Brain microvascular endothelial cell (primary cell): ENCODE measurements around the gene MED22.

Experiments used
- DNase-seq: peaks from one replicate; pipeline ENCODE4 v3.0.0-alpha.2; 2020
- H3K27ac ChIP-seq: fragments of 250-450 bp; sonication (Bioruptor Pico); 2 replicates; pipeline ENCODE4 v1.5.1; 2020; ENCODE audit warnings: mild to moderate bottlenecking, moderate library complexity
- H3K27me3 ChIP-seq: fragments of 250-450 bp; sonication (Bioruptor Pico); replicated peaks from 2 replicates; pipeline ENCODE4 v1.5.1; 2020; ENCODE audit warnings: mild to moderate bottlenecking
- H3K36me3 ChIP-seq: fragments of 250-450 bp; sonication (Bioruptor Pico); replicated peaks from 2 replicates; pipeline ENCODE4 v1.5.1; 2020; ENCODE audit warnings: mild to moderate bottlenecking
- H3K4me3 ChIP-seq: 2 replicates; pipeline ENCODE4 v1.5.1; 2011; ENCODE audit warnings: low read depth, mild to moderate bottlenecking, control low read depth, low read length, moderate library complexity
- in situ Hi-C: cut with HindIII; loops from 2 replicates; pipeline ENCODE4 v1.10.0; 2017; ENCODE audit warnings: low sequenced_read_pairs, low pct_ligation_motif_present
- TF ChIP-seq, protein P1 (sequence below): IDR thresholded peaks from 2 replicates; pipeline ENCODE4 v1.5.1; 2011; ENCODE audit warnings: low read depth, mild to moderate bottlenecking, moderate library complexity, low read length, control low read depth, inconsistent platforms; ENCODE audit errors: missing control alignments

MED22 gene

DNA sequence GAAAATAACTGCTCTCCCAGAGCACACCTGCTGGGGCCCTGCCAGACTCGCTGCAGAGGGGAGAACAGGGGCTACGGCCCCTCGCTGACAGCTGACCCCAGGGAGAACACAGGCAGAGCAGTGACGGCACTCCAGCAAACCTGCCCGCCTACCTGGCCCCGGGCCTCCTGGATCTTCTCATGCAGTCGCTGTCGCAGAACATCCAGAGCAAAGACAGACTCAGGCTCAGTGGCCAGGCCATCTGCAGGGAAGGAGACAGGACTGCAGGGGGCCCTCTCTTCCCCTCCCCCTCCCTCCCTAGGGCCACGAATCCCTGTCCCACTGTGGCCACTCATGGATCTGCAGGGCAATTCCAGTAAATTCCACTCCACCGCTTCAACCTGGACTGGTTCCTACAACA is 14.4 kb downstream of the MED22 start:
- peaks cover 43% of the 10 kb centered on the region for H3K36me3 ChIP-seq
- no peak for DNase-seq
- H3K27ac ChIP-seq = no peak overlapping the region
- H3K4me3 ChIP-seq = no peak overlapping the region
- in situ Hi-C loops = no loop called here
- TF ChIP-seq, protein P1, sequence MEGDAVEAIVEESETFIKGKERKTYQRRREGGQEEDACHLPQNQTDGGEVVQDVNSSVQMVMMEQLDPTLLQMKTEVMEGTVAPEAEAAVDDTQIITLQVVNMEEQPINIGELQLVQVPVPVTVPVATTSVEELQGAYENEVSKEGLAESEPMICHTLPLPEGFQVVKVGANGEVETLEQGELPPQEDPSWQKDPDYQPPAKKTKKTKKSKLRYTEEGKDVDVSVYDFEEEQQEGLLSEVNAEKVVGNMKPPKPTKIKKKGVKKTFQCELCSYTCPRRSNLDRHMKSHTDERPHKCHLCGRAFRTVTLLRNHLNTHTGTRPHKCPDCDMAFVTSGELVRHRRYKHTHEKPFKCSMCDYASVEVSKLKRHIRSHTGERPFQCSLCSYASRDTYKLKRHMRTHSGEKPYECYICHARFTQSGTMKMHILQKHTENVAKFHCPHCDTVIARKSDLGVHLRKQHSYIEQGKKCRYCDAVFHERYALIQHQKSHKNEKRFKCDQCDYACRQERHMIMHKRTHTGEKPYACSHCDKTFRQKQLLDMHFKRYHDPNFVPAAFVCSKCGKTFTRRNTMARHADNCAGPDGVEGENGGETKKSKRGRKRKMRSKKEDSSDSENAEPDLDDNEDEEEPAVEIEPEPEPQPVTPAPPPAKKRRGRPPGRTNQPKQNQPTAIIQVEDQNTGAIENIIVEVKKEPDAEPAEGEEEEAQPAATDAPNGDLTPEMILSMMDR = peak; percentile 18
- no peaks in the 10 kb centered on the region for H3K27me3 ChIP-seq

DNA sequence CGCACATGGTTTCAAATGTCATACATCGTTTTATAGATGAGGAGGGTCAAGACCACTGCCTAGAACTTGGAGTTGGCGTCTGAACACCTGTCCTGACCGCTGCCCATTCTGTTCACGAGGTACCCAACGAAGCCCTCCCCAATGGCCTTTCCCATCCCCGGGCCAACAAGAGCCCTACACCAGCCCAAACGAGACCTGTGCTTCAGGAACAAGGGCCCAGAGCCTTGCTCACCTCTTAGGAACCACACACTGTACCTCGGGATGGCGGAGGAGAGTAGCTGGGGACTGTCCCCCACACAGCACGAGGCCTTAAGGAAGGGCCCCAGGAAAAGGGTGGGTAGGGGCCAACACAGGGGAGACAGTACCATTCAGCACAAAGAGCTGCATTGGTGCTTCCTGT is 14.9 kb downstream of the MED22 start:
- in situ Hi-C loops = no loop called here
- Histone ChIP-seq H3K36me3 (peaks cover 43% of the 10 kb centered on the region), H3K27me3 (no peaks in the 10 kb centered on the region), H3K4me3 (no peak overlapping the region), H3K27ac (no peak overlapping the region)
- DNase-seq = no peak
- TF ChIP-seq, protein P1 = no peak

DNA sequence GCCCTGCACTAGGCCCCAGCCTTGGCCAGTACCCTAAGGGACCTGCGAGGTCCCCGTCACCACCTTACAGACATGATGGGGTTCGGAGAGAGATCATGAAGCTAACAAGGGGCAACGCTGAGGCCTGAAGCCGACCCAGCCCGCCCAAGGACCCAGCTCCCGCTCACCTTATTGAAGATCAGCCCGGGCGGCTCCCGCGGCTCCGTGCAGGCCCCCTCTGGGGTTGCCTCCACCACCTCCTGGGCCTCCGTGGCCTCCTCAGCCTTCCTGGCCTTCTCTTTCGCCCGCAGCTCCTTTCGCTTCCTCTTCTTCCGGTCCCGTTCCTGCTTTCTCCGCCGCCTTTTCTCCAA is 15.6 kb downstream of the MED22 start:
- Histone ChIP-seq H3K27me3 (no peaks in the 10 kb centered on the region), H3K36me3 (peaks cover 43% of the 10 kb centered on the region), H3K4me3 (no peak overlapping the region), H3K27ac (no peak overlapping the region)
- in situ Hi-C loops = no loop called here
- TF ChIP-seq, protein P1 = no peak
- DNase-seq = no peak

DNA sequence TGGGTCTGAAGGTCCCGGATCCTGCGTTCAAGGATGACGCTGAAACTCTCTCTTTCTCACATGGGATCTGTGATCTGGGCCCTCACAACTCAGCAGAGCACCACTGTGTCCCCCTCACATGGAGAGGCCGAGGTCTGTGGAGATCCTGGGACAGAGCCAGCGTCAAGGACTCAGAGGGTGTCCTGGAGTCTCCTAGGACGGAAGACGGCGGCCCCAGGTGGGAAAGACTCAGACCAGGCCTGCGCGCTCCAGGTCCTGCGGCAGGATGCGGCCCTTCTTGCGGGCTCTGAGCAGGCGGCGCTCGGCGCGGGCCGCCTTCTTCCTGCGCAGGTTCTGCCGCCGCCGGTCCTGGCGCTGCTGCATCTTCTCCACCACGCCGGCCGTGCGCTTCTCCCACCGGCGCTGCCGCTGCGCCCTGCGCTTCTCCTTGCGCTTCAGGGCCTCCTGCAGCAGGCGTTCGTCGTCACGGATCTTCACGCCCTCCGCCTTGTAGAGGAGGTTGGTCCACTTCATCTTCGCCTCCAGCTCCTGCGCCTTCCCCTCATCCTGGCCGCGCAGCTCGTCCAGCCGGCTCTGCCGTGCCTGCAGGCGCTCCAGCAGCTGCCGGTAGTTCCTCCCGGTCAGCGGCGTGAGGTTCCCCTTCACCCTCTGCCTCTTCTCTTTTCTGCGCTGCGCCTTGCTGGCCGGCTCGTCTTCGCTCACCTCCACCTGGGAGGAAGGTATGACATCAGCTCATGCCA is 16.1 kb downstream of the MED22 start:
- TF ChIP-seq, protein P1 = no peak
- in situ Hi-C loops = no loop called here
- Histone ChIP-seq H3K27ac (no peak overlapping the region), H3K27me3 (no peaks in the 10 kb centered on the region), H3K4me3 (no peak overlapping the region), H3K36me3 (peaks cover 43% of the 10 kb centered on the region)
- DNase-seq = no peak

DNA sequence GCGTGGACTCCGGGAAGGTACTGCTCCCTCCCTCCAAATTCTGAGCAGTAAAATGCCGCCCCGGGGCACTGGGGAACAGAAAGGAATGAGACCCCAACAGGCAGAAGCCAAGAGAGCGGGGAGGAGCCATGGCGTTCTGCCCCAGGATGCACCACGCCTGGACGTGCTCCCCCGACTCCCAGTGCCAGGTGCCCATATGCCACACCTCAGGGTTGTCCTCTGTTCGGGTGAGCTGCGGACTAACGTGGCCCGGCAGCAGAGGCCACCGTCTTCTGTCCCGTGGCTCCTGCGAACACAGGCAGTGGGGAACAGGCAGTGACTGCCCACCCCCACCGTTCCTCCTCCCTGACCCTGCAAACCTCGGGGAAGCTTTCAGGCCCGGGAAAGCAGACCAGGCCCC is 16.7 kb downstream of the MED22 start:
- TF ChIP-seq, protein P1 = no peak
- no peak for DNase-seq
- in situ Hi-C loops = no loop called here
- Histone ChIP-seq H3K36me3 (peaks cover 43% of the 10 kb centered on the region), H3K27me3 (no peaks in the 10 kb centered on the region), H3K4me3 (no peak overlapping the region), H3K27ac (no peak overlapping the region)
